ENCODE measurements around the gene ARRB2.

DNA sequence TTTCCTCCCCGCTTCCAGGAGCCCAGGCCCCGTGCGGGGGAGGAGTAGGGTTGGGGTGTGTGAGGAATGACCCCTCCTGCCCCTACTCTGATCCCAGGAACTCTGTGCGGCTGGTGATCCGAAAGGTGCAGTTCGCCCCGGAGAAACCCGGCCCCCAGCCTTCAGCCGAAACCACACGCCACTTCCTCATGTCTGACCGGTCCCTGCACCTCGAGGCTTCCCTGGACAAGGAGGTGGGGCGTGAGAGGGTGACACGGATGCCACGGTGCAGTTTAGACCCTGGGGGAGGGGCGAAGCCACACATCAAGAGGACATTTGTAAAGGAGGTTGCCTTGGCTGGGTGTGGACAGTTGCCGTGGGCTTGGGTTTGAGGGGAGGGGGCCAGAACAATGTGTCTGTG is 7.4 kb downstream of the ARRB2 start:
- TF ChIP-seq EZH2 (IDR thresholded peaks at IDR 0.05; ENCODE audit: borderline replicate concordance, low read depth, low read length, severe bottlenecking) (no peak), CTCF (IDR thresholded peaks at IDR 0.05; ENCODE audit: extremely low read depth in 1 of 2, insufficient read depth in 1 of 2, low read depth in 1 of 2, low read length in 2 of 2) (no peak), POLR2A (IDR thresholded peaks at IDR 0.05; ENCODE audit: low read depth, low read length) (no peak), MAX (IDR thresholded peaks at IDR 0.05; ENCODE audit: insufficient read depth, insufficient read length) (no peak), POLR2AphosphoS5 (IDR thresholded peaks at IDR 0.05; ENCODE audit: insufficient read depth, low read depth, low read length) (no peak), JUN (IDR thresholded peaks at IDR 0.05; ENCODE audit: borderline replicate concordance, insufficient read depth, insufficient read length, low read depth) (no peak), MYC (IDR thresholded peaks at IDR 0.05; ENCODE audit: low read depth, low read length) (no peak), GATA2 (IDR thresholded peaks at IDR 0.05; ENCODE audit: insufficient read depth, insufficient read length, low read depth, low read length) (no peak), FOS (IDR thresholded peaks at IDR 0.05; ENCODE audit: borderline replicate concordance, insufficient read depth, low read length) (no peak)

Data from endothelial cell of umbilical vein (primary cell).